GM18520 (cell line): ENCODE results near the gene DRAM1.
"Not testable (repeated sequence)": the region's sequence is repeated elsewhere in the genome, so short reads cannot be mapped to it uniquely, and the experiment has no call there.

Source experiments
- ATAC-seq: cut with Tn5 transposase; IDR thresholded peaks from one replicate; pipeline ENCODE4 v1.9.1; 2021; ENCODE audit not compliant: unreplicated experiment

The DRAM1 gene

GRCh38 chr12:101876861-101877805 is at the start of gene DRAM1:
Gene DRAM1, plus strand, starts transcription at chr12:101877580. Its CDS starts 210 bp downstream, at chr12:101877790.
- peak; percentile 78 for ATAC-seq

- no peak for ATAC-seq
These were observed 48.8 kb upstream of the DRAM1 start for GRCh38 chr12:101828463-101829196.

GRCh38 chr12:101829639-101830366 is 47.6 kb upstream of the DRAM1 start:
- no peak for ATAC-seq

GRCh38 chr12:101830367-101831325 is 46.7 kb upstream of the DRAM1 start, which contains the start of gene GNPTAB:
Gene GNPTAB, minus strand, starts transcription at chr12:101830959. Its CDS starts 284 bp downstream, at chr12:101830675.
- ATAC-seq, result peak; percentile 83

- ATAC-seq, result no peak
These were observed 45.4 kb upstream of the DRAM1 start for GRCh38 chr12:101832030-101832429.

- ATAC-seq, result no peak
These were observed 38.6 kb upstream of the DRAM1 start for GRCh38 chr12:101838628-101839323.

- ATAC-seq, result no peak
These were observed 37.8 kb upstream of the DRAM1 start for GRCh38 chr12:101839324-101840283.

GRCh38 chr12:101841069-101841468 is 36.3 kb upstream of the DRAM1 start:
- ATAC-seq, result no peak

GRCh38 chr12:101845137-101845711 is 32.2 kb upstream of the DRAM1 start:
- no peak for ATAC-seq

- no peak for ATAC-seq
These were observed 30.1 kb upstream of the DRAM1 start for GRCh38 chr12:101847325-101847724.

- ATAC-seq, result no peak
These were observed 27.2 kb upstream of the DRAM1 start for GRCh38 chr12:101850199-101850598.

- ATAC-seq, result no peak
These were observed 24.4 kb upstream of the DRAM1 start for GRCh38 chr12:101852998-101853397.

GRCh38 chr12:101854747-101855146 is 22.6 kb upstream of the DRAM1 start:
- peak; percentile 35 for ATAC-seq

- ATAC-seq, result no peak
These were observed 22.0 kb upstream of the DRAM1 start for GRCh38 chr12:101855364-101855884.

GRCh38 chr12:101855976-101856375 is 21.4 kb upstream of the DRAM1 start:
- ATAC-seq, result no peak

GRCh38 chr12:101856614-101857013 is 20.8 kb upstream of the DRAM1 start:
- not testable (repeated sequence) for ATAC-seq

GRCh38 chr12:101857043-101857558 is 20.3 kb upstream of the DRAM1 start:
- peak; percentile 46 for ATAC-seq
